HUES6 (cell line): ENCODE results near the gene TMEM30A.

Source experiments
- H3K27ac ChIP-seq: 2 replicates; pipeline ENCODE4 v1.7.0; 2013; ENCODE audit warnings: low read depth, mild to moderate bottlenecking, low read length, inconsistent platforms
- H3K27me3 ChIP-seq: 2 replicates; pipeline ENCODE4 v1.6.1; 2013; ENCODE audit warnings: low read length; ENCODE audit not compliant: control insufficient read depth, insufficient read depth
- H3K36me3 ChIP-seq: 2 replicates; pipeline ENCODE4 v1.6.1; 2013; ENCODE audit warnings: low read length; ENCODE audit not compliant: control insufficient read depth, insufficient read depth
- H3K4me1 ChIP-seq: 2 replicates; pipeline ENCODE4 v1.6.1; 2013; ENCODE audit warnings: low read length; ENCODE audit not compliant: control insufficient read depth, insufficient read depth
- H3K4me3 ChIP-seq: 2 replicates; pipeline ENCODE4 v1.5.1; 2013; ENCODE audit warnings: low read depth, low read length
- H3K9ac ChIP-seq: one replicate; pipeline ENCODE4 v1.6.1; 2013; ENCODE audit warnings: mild to moderate bottlenecking, low read length
- H3K9me3 ChIP-seq: 2 replicates; pipeline ENCODE4 v1.6.1; 2013; ENCODE audit warnings: low read depth, low read length; ENCODE audit not compliant: control insufficient read depth, insufficient read depth

Gene TMEM30A

DNA sequence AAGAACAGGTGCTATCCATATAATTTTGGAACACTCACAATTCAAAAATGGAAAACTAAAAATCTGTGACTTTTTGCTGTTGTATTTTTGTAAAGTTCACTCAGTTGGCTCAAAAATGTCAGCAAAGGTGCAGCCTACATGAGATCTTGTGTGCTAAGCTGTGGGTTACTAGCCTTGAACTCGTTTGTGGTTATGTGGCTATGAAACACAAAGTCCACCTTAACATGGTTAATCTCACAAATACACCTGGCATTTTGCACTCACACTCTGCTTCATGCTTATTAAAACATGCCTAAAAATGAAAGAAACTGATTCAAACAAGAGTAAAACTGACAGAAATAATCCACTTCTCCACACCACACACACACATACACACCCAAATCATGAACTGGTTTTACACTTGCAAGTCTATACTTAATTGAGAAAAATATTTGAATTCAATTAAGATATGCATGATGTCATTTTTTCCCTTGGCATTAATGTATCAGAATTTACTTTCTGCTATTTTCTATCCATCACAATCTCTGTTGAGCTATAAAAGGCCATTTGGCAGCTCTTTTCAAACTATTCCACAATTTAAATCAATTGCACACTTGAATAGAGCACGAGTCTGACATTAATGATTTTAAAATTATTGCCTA is 22.9 kb upstream of the TMEM30A start:
- H3K4me1 ChIP-seq: peaks cover 16% of the 10 kb centered on the region
- no peaks in the 10 kb centered on the region for H3K36me3 ChIP-seq
- no peaks in the 10 kb centered on the region for H3K9me3 ChIP-seq
- no peak overlapping the region for H3K9ac ChIP-seq
- no peaks in the 10 kb centered on the region for H3K27me3 ChIP-seq
- H3K4me3 ChIP-seq: no peak overlapping the region
- no peak overlapping the region for H3K27ac ChIP-seq

DNA sequence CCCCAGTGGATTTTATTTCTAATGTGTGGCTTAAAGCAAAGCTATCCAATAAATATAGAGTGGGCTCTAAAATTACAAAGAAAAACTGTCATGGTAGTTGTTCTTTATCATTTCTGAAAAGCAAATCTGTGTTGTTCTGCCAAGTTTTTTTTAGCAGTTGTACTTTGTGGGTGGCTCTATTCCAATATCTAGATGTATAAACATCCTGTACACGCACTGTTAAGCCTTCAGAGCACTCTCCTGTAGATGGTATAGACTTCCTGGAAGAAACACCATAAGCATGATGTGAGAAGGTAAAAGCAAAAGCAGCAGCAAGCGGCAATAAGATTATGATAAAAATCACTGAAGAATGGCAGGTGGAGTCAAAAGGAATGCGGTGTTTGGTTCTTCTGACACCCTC is 21.5 kb upstream of the TMEM30A start:
- H3K9ac ChIP-seq: no peak overlapping the region
- H3K9me3 ChIP-seq: no peaks in the 10 kb centered on the region
- H3K27ac ChIP-seq: no peak overlapping the region
- no peak overlapping the region for H3K4me3 ChIP-seq
- H3K27me3 ChIP-seq: no peaks in the 10 kb centered on the region
- peaks cover 16% of the 10 kb centered on the region for H3K4me1 ChIP-seq
- H3K36me3 ChIP-seq: no peaks in the 10 kb centered on the region

DNA sequence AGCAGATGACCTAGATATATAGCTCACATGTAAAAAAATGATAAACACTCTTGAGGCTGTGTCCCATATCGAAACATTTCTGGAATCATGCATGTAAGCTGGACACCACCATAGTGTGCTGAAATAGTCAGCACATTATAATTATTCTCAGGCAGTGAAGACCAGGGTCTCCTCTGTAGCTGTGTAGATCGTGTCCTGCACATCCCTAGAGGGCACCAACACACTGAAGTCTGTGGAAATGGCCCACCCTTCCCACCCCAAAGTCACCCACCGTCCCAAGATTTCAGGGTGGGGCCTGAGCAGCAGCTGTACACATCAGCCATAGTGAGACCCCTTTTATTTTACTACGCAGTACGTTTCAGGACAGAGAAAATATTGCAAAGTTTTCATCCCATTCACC is 21.0 kb upstream of the TMEM30A start:
- no peaks in the 10 kb centered on the region for H3K36me3 ChIP-seq
- H3K27ac ChIP-seq: no peak overlapping the region
- H3K27me3 ChIP-seq: no peaks in the 10 kb centered on the region
- H3K9ac ChIP-seq: no peak overlapping the region
- no peaks in the 10 kb centered on the region for H3K9me3 ChIP-seq
- H3K4me1 ChIP-seq: peaks cover 16% of the 10 kb centered on the region
- no peak overlapping the region for H3K4me3 ChIP-seq

DNA sequence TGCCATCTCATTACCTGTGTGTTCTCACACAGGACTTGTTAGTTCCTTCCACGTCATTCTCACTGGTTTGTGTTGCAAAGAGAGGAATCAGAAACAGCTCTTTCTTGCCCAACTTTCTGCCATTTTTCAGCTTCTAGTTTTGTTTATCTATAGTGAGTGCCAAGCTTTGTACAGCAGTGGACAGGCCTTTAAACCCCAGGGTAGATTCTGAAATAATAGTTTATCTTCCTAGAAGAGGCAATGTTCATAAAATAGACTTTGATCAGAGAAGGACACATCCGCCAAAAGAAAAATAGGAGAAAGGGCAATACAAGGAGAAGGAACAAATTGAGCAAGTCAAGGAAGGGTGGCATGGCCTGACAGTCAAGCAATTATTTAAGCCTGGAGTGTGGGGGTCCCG is 17.7 kb upstream of the TMEM30A start:
- Histone ChIP-seq H3K4me1 (peaks cover 9% of the 10 kb centered on the region), H3K27me3 (no peaks in the 10 kb centered on the region), H3K36me3 (no peaks in the 10 kb centered on the region), H3K27ac (no peak overlapping the region), H3K4me3 (no peak overlapping the region), H3K9me3 (no peaks in the 10 kb centered on the region), H3K9ac (no peak overlapping the region)

DNA sequence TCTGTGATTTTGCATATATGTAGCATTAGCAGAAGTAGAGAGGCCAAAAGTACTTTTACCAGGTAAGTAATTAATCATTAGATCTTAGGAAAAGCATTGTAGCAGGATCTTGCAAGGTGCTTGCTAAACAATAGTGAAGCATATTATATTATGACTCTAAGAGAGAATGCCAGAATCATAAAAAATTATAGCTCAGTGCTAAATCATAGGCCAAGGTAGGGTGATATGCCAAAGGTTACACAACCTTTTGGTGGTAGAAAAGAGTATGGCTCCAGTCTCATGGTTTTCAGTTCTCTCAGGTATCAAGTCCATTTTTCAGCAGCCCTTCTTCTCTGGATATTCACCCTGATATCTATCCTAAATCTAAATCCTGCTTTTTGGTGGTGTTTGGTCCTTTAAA is 16.9 kb upstream of the TMEM30A start:
- Histone ChIP-seq H3K27me3 (no peaks in the 10 kb centered on the region), H3K36me3 (no peaks in the 10 kb centered on the region), H3K27ac (no peak overlapping the region), H3K4me3 (no peak overlapping the region), H3K9ac (no peak overlapping the region), H3K4me1 (peaks cover 9% of the 10 kb centered on the region), H3K9me3 (no peaks in the 10 kb centered on the region)

DNA sequence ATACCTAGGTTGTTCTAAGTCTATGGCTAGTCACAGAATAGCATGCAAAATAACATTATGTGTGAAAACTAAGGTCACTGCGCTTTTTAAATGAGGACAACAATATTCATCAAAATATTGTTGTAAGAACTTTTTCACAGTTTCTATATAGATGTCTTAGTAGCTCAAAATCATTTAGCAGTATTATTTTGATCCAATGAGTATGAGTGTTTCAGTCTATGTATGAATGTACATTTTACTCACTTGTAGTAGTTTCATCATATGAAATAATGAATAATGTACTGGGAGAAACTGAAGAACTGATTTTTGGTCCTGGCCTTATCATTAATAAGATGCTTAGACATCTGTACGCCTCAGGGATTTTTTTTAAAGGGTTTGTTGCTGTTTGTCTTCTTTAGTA is 16.5 kb upstream of the TMEM30A start:
- H3K4me3 ChIP-seq: no peak overlapping the region
- peaks cover 9% of the 10 kb centered on the region for H3K4me1 ChIP-seq
- H3K9me3 ChIP-seq: no peaks in the 10 kb centered on the region
- no peak overlapping the region for H3K9ac ChIP-seq
- no peaks in the 10 kb centered on the region for H3K36me3 ChIP-seq
- H3K27ac ChIP-seq: no peak overlapping the region
- H3K27me3 ChIP-seq: no peaks in the 10 kb centered on the region

DNA sequence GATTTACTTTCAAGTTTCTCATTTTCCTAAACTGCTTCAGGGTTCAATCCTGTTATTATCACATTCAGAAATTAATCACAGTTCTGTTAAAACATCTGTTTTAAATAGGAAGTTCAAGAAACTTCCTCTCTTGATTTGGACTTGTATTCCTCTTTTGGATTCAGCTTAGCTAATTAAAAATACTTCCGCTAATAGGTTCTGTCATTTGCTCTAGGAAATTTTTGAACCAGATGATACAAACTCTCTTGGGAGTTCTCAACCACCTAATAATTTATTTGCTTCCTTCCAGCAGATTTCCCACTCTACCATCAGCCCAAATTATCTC is 15.9 kb upstream of the TMEM30A start:
- H3K4me1 ChIP-seq: peaks cover 9% of the 10 kb centered on the region
- no peaks in the 10 kb centered on the region for H3K27me3 ChIP-seq
- H3K4me3 ChIP-seq: no peak overlapping the region
- no peaks in the 10 kb centered on the region for H3K9me3 ChIP-seq
- no peaks in the 10 kb centered on the region for H3K36me3 ChIP-seq
- no peak overlapping the region for H3K27ac ChIP-seq
- H3K9ac ChIP-seq: no peak overlapping the region

DNA sequence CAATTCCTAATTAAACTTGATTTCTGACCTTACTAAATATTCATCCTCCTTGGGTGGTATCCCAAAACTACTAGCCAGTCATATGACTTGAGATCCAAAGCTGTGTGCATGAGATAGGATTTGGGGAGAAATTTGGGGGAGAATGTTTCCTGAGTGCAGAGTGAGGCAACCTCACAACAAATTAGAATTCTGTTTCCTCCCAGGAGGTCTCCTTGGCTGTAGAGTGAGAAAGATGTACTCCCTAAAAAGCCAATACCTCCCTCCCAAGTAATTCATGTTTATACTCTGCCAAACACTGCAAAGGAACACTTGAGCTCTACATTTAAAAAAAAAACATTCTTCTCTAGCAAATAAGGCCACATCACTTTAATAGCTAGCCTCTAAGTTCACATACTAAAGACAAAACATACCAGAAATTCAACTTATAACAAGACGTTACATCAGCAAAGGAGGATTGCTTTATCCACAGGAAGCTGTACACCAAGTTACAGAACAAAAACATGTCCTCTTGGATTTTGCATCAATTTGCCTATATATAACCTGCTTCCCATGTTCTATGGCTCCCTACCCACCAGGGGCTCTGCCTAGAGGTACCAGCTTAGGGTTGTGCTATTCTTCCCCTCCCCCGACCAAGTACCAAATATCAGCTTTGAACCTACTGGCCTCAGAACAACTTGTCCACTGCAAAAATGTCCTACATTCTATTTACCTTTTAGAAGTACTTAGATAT is 15.4 kb upstream of the TMEM30A start:
- Histone ChIP-seq H3K9me3 (no peaks in the 10 kb centered on the region), H3K4me3 (no peak overlapping the region), H3K27me3 (no peaks in the 10 kb centered on the region), H3K9ac (no peak overlapping the region), H3K36me3 (no peaks in the 10 kb centered on the region), H3K27ac (no peak overlapping the region), H3K4me1 (peaks cover 9% of the 10 kb centered on the region)

DNA sequence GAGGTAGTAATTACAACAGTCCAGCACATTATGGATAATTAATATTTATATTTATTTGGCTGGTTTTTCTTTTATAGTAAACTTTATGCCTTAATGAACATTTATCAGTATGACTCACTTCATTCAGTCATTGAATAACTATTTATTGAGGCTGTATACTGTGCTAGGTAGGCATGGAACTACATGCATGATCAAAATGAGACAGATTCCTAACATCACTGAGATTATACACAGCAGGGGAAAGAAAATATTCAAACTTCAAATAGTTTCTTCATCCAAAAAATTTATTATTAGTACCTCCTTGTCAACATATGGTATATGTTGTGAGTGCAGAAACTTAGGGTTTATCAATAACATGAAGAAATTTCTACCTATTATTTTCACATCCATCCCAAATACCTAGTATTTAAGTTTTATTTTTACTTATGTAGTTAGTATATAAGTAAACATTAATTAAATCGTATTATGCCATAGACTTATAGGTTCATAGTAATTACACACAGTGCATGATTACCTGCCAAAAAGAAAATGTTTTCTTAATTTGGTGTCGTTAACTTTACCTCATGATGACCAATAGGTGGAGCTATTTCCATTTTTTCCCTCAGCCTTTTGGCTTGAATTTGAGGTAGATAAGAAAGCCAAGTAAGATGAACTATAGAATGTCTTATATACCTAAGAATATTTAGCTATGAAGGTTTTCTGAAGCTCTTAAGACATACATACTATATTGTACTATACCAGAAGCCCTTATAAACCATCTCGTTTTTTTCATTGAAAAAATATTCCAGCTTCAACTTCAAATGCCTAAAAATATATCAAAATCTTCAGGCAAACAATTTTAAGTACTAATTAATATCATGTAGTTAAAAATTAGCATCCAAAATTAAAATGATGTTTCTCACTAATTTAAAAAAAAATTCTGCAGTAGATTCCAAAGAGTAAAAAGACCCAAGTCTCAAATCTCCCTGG is 12.5 kb upstream of the TMEM30A start:
- H3K36me3 ChIP-seq: no peaks in the 10 kb centered on the region

DNA sequence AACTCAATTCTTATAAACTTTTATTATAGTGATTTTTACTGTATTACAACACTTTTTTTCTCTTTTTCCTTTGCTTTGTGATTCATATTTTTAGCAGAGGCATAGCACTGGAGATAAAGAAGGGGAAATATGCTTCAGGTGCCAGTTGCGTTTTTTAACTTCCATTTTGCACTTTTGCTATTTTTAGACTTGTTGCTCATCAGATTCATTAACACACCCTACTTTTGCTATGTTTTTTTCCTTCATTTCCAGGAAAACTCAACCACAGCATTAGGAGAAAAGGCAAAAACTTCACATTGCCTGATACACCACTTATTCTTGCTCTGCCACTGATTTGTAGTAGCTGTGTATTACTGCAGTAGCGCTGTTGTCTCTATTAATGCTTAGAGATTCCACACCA is 8.0 kb upstream of the TMEM30A start:
- H3K9me3 ChIP-seq: no peaks in the 10 kb centered on the region
- H3K27me3 ChIP-seq: no peaks in the 10 kb centered on the region
- H3K9ac ChIP-seq: no peak overlapping the region
- no peak overlapping the region for H3K27ac ChIP-seq
- no peaks in the 10 kb centered on the region for H3K36me3 ChIP-seq
- H3K4me3 ChIP-seq: no peak overlapping the region
- peaks cover 9% of the 10 kb centered on the region for H3K4me1 ChIP-seq

More for the DNA sequence above, 12.5 kb upstream of the TMEM30A start:
- Histone ChIP-seq H3K9me3 (no peaks in the 10 kb centered on the region), H3K4me1 (peaks cover 9% of the 10 kb centered on the region), H3K27ac (no peak overlapping the region), H3K27me3 (no peaks in the 10 kb centered on the region), H3K4me3 (no peak overlapping the region), H3K9ac (no peak overlapping the region)

DNA sequence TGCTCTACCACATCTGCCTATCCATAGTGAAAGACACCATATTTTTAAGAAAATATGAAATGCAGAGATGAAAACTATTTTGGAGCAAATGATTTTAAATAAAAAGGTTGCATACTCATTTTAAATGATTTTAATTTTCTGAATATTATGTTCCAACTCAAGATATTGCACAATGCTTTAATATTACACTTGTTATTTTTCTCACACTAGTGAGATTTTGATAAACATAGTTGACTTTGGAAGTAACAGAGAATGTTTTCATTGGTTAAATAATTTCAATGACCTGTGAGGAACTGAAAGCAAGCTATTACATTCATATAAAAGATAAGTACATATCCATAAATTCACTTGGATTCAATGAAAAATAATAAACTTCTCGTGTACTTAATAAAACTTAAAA is 7.2 kb upstream of the TMEM30A start:
- no peaks in the 10 kb centered on the region for H3K27me3 ChIP-seq
- no peak overlapping the region for H3K4me3 ChIP-seq
- H3K9me3 ChIP-seq: no peaks in the 10 kb centered on the region
- no peak overlapping the region for H3K9ac ChIP-seq
- no peak overlapping the region for H3K27ac ChIP-seq
- no peaks in the 10 kb centered on the region for H3K36me3 ChIP-seq
- H3K4me1 ChIP-seq: peaks cover 9% of the 10 kb centered on the region
